Prostate gland (tissue), 2 donors: Measurements from ENCODE around the gene IFITM10. TPM values are rescaled to one million over a fixed set of nuclear protein-coding genes. Genes with fewer than 3 reads are reported as not detected.
A peak's percentile ranks its signal among the peaks of the same experiment; 100 is the strongest.

ENCODE experiments used
- DNase-seq: peaks from one replicate; pipeline ENCODE4 v3.0.0-alpha.2; 2019; ENCODE audit warnings: low spot score
- H3K27ac ChIP-seq, 2 donors: fragments of 200-600 bp; sonication (generic); 2 replicates each; pipeline ENCODE4 v1.5.1; 2017 to 2019
- H3K27me3 ChIP-seq: fragments of 200-600 bp; sonication (generic); replicated peaks from 2 replicates; pipeline ENCODE4 v1.5.1; 2019; ENCODE audit not compliant: insufficient read depth
- H3K36me3 ChIP-seq, 2 donors: fragments of 200-600 bp; sonication (generic); 1 replicate in 1 of 2; 2 replicates in 1 of 2; pipeline versions ENCODE4 v1.5.1 to v1.8.1; 2017 to 2019
- H3K4me1 ChIP-seq: fragments of 200-600 bp; sonication (generic); replicated peaks from 2 replicates; pipeline ENCODE4 v1.5.1; 2019
- H3K4me3 ChIP-seq, 2 donors: fragments of 200-600 bp; sonication (generic); 2 replicates each; pipeline ENCODE4 v1.5.1; 2017 to 2019
- H3K9me3 ChIP-seq: fragments of 200-600 bp; sonication (generic); 2 replicates; pipeline ENCODE4 v1.5.1; 2017
- CTCF ChIP-seq, 4 experiments: fragments of 200-600 bp in 2 of 4; fragments of 450-650 bp in 2 of 4; sonication (generic) in 2 of 4; IDR thresholded peaks; 1 replicate in 3 of 4; 2 replicates in 1 of 4; pipeline ENCODE4 v1.5.1; 2016 to 2019; ENCODE audit warnings: antibody characterized with exemption in 4 of 4, mild to moderate bottlenecking in 2 of 4, moderate library complexity in 2 of 4
- POLR2A ChIP-seq: fragments of 450-650 bp; IDR thresholded peaks from one replicate; pipeline ENCODE4 v1.6.1; 2016; ENCODE audit warnings: antibody characterized with exemption, mild to moderate bottlenecking
- POLR2AphosphoS5 ChIP-seq: sonication (generic); formaldehyde crosslinking; IDR thresholded peaks from one replicate; pipeline ENCODE4 v1.6.1; 2017; ENCODE audit warnings: antibody characterized with exemption
- WGBS: methylation state at CpG from one replicate; pipeline ENCODE4 v1.1.5; 2018; 5-methylcytosine and 5-hydroxymethylcytosine counted together
- intact Hi-C: fragments of 100-400 bp; cut with DNase I; formaldehyde crosslinking; loops from one replicate; pipeline ENCODE4 v1.14.2; 2022
- total RNA-seq, 2 donors: library from RNA; depleted of rRNA; stranded (reverse); fragments of >200 nt; gene quantifications; one replicate each; pipeline ENCODE4 v1.1.0, GENCODE V29; 2016

Gene IFITM10
- total RNA-seq, 2 donors from 2014 or later: 2.6 to 3.1 TPM

GRCh38 chr11:1719781-1720180 lies 30.6 kb downstream of the IFITM10 start:
- DNase-seq: no peak
- WGBS: 64% methylated on average over 8 of the region's 8 CpGs
- H3K36me3 ChIP-seq: no peaks in the 10 kb centered on the region
- no peaks in the 10 kb centered on the region for H3K9me3 ChIP-seq
- no peaks in the 10 kb centered on the region for H3K27me3 ChIP-seq
- intact Hi-C loops: no loop called here
- no peak overlapping the region for H3K27ac ChIP-seq
- no peaks in the 10 kb centered on the region for H3K4me1 ChIP-seq
- no peak overlapping the region for H3K4me3 ChIP-seq
- TF ChIP-seq CTCF (IDR thresholded peaks at IDR 0.05) (no peak), POLR2AphosphoS5 (no peak), POLR2A (no peak)

GRCh38 chr11:1718326-1718725 lies 32.1 kb downstream of the IFITM10 start:
- H3K27ac ChIP-seq: no peak overlapping the region
- TF ChIP-seq POLR2AphosphoS5 (no peak), CTCF (IDR thresholded peaks at IDR 0.05) (no peak), POLR2A (no peak)
- no peaks in the 10 kb centered on the region for H3K4me1 ChIP-seq
- 88% methylated on average over 15 of the region's 15 CpGs for WGBS
- DNase-seq: no peak
- H3K4me3 ChIP-seq: no peak overlapping the region
- intact Hi-C loops: no loop called here
- no peaks in the 10 kb centered on the region for H3K9me3 ChIP-seq
- no peaks in the 10 kb centered on the region for H3K27me3 ChIP-seq
- H3K36me3 ChIP-seq: no peaks in the 10 kb centered on the region

- Histone ChIP-seq H3K4me1 (no peaks in the 10 kb centered on the region), H3K27me3 (no peaks in the 10 kb centered on the region), H3K36me3 (no peaks in the 10 kb centered on the region), H3K27ac (no peak overlapping the region), H3K4me3 (no peak overlapping the region), H3K9me3 (no peaks in the 10 kb centered on the region)
- peak; percentile 42 for TF ChIP-seq POLR2AphosphoS5
- no peak for TF ChIP-seq CTCF (IDR thresholded peaks at IDR 0.05)
- DNase-seq: no peak
- intact Hi-C loops: no loop called here
- WGBS: 47% methylated on average over 8 of the region's 8 CpGs
These were observed 32.6 kb downstream of the IFITM10 start for GRCh38 chr11:1717745-1718144.

DNA sequence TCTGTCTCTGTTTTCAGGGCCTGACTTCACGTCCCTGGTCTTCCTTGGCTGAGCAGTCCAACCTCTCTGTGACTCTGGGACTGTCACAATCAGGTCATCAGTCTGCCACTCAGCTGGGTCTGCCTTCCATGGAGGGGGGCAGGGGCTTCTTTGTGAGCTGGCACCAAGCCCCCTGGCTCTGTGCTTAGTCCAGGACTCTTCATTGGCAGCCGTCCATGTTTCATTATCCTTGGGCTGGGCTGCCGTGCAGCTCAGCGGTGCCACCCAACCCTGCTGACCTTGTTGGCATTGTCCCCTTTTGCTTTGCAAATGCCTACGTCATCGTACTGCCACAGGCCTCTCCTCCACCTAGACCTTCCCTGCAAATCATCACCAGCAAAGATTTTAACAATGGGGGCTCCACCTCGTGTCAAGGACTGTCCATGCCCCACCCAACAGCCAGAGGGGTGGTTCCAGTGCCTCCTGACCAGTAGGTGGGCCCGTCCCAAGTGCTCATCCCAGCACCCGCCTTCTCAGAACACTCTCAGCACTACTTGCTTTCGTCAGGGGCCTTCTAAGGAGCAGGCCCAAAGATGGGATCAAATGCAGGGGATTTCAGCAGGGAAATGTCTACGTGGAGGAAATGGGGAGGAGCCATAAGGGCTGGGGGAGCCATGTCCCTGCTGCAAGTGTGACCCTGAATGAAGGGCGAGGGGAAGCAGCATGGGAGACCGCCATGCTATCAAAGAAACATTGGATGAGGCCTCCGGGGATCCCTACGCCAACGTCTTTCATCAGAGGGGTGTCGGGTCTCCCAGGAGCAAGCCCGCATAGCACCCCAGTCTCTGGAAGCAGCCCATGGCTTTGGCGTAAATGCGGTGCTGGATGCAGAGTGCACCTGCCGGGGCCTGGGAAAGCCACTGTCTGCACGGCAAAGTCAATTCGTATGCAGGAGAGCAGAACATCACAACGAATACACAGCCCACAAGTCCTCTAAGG lies 35.2 kb downstream of the IFITM10 start:
- Histone ChIP-seq H3K27ac (no peak overlapping the region), H3K27me3 (no peaks in the 10 kb centered on the region), H3K4me3 (no peak overlapping the region), H3K9me3 (no peaks in the 10 kb centered on the region), H3K4me1 (no peaks in the 10 kb centered on the region), H3K36me3 (no peaks in the 10 kb centered on the region)
- intact Hi-C loops: no loop called here
- WGBS: 83% methylated on average over 24 of the region's 24 CpGs
- no peak for DNase-seq
- no peak for TF ChIP-seq POLR2AphosphoS5
- no peak for TF ChIP-seq CTCF (IDR thresholded peaks at IDR 0.05)

GRCh38 chr11:1708716-1709115 lies 41.7 kb downstream of the IFITM10 start:
- Histone ChIP-seq H3K36me3 (no peaks in the 10 kb centered on the region), H3K4me3 (no peak overlapping the region), H3K9me3 (no peaks in the 10 kb centered on the region), H3K27me3 (no peaks in the 10 kb centered on the region), H3K4me1 (no peaks in the 10 kb centered on the region), H3K27ac (no peak overlapping the region)
- DNase-seq: no peak
- TF ChIP-seq CTCF (IDR thresholded peaks at IDR 0.05): no peak
- TF ChIP-seq POLR2A: no peak
- TF ChIP-seq POLR2AphosphoS5: no peak
- 87% methylated on average over 10 of the region's 10 CpGs for WGBS
- intact Hi-C loops: no loop called here
